Globus pallidus (tissue), 1 donor: ENCODE results near the gene SLC19A1.

Source experiments
- DNase-seq: peaks from one replicate; pipeline ENCODE4 v3.0.0-alpha.2; 2015; ENCODE audit warnings: low spot score

SLC19A1 gene

GRCh38 chr21:45454060-45454925 lies 87.9 kb downstream of the SLC19A1 start:
- no peak for DNase-seq

DNA sequence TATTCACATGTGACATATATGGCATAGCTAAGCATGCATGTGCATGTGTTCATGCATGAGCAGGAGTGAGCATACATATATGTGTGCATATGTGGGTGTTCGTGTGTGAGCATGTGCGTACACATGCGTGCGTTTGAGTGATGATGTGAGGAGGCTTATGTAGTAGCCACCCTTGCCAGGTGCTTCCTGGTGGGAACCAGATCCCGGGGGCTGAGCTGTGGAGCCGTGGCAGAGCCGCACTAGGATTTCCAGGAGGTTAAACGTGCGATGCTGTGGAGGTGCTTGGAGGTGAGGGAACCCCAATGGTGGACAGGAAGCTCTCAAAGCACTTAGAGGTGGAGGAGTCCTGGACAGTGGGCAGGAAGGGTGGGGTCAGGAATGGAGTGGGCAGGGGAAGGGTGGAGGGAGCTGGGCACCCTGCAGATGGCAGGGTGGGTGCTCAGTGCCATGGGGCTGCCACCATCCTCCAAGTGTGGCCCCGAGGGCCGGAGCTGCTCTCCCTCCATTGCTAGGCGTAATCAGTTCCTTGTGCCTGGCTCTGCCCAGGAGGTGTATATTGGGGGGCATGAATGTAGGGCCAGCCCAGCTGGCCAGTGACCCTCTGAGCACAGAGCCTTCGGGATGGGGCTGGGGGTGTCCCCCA lies 88.8 kb downstream of the SLC19A1 start:
- no peak for DNase-seq

DNA sequence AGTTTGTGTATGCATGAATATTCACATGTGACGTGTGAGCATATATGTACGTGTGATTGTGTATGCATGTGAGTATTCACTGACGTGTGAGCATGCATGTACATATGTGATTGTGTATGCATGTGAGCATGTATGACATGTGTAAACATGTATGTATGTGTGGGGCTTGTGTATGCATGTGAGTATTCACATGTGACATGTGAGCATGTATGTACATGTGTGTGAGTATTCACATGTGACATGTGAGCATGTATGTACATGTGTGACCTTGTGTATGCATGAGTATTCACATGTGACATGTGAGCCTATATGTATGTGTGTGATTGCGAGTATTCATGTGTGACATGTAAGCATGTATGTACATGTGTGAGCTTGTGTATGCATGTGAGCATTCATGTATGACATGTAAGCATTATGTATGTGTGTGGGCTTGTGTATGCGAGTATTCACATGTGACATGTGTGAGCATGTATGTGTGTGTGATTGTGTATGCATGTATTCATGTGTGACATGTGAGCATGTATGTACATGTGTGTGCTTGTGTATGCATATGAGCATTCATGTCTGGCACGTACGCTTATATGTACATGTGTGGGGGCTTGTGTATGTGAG lies 89.4 kb downstream of the SLC19A1 start:
- DNase-seq, result no peak

GRCh38 chr21:45451771-45452182 lies 90.5 kb downstream of the SLC19A1 start:
- DNase-seq, result no peak

DNA sequence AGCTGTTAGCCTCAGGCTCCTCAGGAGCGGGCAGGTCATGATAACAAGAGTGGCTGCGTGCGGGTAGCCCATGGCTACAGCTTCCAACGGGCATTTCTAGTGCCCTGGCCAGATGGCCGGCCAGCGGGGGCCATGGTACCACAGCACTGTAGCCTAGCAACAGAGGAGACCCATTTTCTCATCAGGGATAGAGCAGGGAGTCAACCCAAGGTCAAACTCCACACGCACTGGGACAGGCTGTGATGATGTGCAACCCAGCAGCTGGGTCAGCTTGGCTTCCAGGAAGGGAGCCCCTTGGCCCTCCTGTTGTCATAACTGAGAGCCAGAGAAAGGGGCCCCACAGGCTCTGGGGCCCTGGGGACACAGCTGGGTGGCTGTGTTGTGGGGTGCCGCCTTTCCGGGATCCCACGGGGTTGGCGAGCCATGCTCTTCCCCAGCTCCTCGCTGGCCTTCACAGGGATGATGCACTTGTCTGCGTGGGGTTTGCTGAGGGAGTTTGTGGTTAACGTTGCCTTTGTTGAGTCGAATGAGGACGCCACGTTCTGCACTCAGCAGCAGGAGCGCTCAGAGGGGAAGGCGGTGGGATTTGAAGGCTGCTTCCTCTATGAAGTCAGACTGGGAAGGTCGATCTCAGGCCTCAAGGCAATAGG lies 91.0 kb downstream of the SLC19A1 start:
- DNase-seq, result no peak

- no peak for DNase-seq
These were observed 91.7 kb downstream of the SLC19A1 start for GRCh38 chr21:45450423-45451090.

DNA sequence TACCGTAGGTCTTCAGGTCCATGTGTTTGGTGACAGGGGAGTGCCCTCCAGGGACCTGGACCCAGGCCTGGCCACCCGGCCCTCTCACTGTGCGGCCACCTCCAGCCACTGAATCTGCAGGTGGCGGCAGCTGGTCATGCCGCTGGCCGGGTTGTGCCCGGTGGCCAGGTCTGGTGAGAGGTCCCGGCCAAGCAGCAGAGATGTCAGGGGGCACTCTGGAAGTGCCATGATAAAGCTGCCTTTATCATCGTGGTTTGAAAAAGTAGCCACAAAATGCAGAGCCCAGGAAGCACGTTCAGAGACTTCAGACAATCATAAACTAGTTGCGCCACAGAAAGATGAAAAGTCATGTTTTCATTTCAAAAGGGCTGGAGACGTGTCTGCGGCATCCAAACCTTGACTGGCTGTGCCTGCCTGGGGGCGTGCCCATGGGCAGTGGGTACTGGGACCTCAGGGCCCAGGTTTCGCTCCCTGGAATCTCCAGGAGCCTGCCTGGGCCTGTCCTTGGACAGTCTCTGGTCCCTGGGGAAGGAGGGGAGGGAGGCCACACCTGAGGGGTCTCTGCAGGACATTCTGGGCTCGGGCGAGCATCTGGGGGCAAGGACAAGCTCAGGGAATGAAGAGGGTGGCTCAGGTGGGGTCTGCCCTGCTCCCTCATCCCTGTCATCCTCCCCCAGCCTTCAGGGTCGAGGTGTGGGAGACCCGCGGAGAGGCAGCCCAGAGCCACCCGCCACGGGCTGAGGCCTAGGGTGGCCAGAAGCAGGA lies 92.4 kb downstream of the SLC19A1 start:
- no peak for DNase-seq

DNA sequence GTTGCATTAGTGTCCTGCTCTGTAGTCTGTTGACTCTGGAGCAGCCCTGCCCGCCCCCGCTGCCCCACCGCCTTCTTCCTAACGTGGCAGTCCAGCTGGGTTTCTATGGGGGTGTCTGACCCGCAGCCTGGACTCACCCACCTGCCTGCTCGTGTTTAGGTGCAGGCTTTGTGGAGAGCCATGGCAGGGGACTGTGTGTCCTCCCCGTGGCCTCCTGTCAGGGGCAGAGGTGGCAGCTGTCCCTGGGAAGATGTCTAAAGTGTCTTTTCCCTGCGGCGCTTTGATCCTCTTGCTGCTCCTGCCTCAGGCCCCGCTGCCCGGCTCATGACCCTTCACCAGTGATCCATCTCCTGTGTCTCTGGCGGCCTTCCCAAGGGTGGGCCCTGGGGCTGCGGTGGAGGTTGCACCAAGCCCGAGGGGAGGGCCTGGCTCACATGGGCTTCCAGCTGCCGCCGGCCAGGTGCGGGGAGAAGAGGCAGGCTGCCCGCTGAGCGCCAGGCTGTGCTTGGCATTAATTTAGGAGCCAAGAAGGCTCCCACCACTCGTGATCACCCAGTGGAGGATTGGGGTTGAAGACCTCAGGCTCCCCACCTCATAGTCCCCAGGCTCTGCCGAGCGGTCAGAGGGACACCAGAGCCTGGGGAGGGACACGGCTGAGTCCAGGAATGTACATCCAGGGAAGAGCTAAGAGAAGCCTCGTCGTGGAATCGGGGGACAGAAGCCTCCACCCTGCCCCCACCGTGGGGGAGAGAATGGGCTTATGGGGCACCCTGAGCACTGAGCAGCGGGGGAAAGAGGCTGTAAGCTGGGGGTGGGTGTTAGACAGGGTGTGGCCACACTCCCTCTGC lies 93.2 kb downstream of the SLC19A1 start:
- no peak for DNase-seq

DNA sequence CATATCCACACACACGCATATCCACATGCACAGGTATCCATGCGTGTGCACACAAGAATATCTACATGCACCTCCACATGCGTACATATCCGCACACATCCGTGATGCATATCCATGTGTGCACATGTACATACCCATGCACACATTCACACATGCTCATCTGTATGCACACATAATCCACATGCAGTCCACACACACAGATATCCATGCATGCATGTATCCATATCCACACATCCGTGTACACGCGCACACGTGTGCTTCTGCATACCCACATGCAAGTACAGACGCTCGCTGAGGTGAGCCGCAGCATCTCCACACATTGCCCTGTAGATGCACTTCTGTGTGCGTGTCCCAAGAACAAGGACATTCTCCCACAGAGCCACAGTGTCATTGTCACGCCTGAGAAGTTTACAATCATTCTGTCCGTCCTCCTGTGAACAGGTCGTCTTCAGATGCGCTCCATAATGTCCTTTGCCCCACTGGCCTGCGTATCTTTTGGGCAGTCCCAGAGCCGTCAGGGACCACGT lies 93.9 kb downstream of the SLC19A1 start:
- DNase-seq, result no peak
